GM12878 (cell line): Measurements from ENCODE around the gene TBC1D24. TPM values are rescaled to one million over a fixed set of nuclear protein-coding genes. Genes with fewer than 3 reads are reported as not detected.

Experiments
- ATF2 ChIP-seq: IDR thresholded peaks from 2 replicates; pipeline ENCODE4 v1.6.1; 2012; ENCODE audit warnings: low read length, inconsistent platforms
- BRCA1 ChIP-seq: IDR thresholded peaks from 2 replicates; pipeline ENCODE4 v1.6.1; 2011; ENCODE audit warnings: low read depth, low read length, improper control_type of control experiment
- CBFB ChIP-seq: IDR thresholded peaks from 2 replicates; pipeline ENCODE4 v1.6.1; 2016; ENCODE audit warnings: antibody characterized with exemption, low read depth
- CHD4 ChIP-seq: fragments of 200-600 bp; sonication (generic); IDR thresholded peaks from 2 replicates; pipeline ENCODE4 v1.6.1; 2016; ENCODE audit warnings: mild to moderate bottlenecking
- CTCF ChIP-seq, 3 experiments: IDR thresholded peaks in 2 of 3; conservative IDR thresholded peaks in 1 of 3; 2 replicates each; pipeline ENCODE4 v1.5.1; 2011; ENCODE audit warnings: low read depth in 3 of 3, low read length in 3 of 3, mild to moderate bottlenecking in 3 of 3, control low read depth in 2 of 3, moderate library complexity in 2 of 3, inconsistent platforms in 1 of 3, mixed read lengths in 1 of 3; ENCODE audit not compliant: control insufficient read depth in 2 of 3, insufficient read depth in 1 of 3; ENCODE audit errors: extremely low read depth in 1 of 3
- EGR1 ChIP-seq, 2 experiments: IDR thresholded peaks; 1 replicate in 1 of 2; 2 replicates in 1 of 2; pipeline ENCODE4 v1.6.1; 2011 to 2012; ENCODE audit warnings: low read depth in 2 of 2, low read length in 2 of 2, borderline replicate concordance in 1 of 2, mild to moderate bottlenecking in 1 of 2, moderate library complexity in 1 of 2
- ELK1 ChIP-seq: IDR thresholded peaks from 2 replicates; pipeline ENCODE4 v1.6.1; 2012; ENCODE audit warnings: low read depth, low read length, improper control_type of control experiment
- FOXK2 ChIP-seq: fragments of 450-650 bp; IDR thresholded peaks from 2 replicates; pipeline ENCODE4 v1.6.1; 2017; ENCODE audit warnings: mild to moderate bottlenecking, moderate library complexity
- PRDM15 ChIP-seq: fragments of 450-650 bp; formaldehyde crosslinking; IDR thresholded peaks from 2 replicates; pipeline ENCODE4 v1.4.0; 2020; ENCODE audit warnings: mild to moderate bottlenecking, moderate library complexity
- RAD21 ChIP-seq: IDR thresholded peaks from 2 replicates; pipeline ENCODE4 v1.6.1; 2011; ENCODE audit warnings: mild to moderate bottlenecking, low read depth, low read length, moderate library complexity; ENCODE audit not compliant: insufficient read depth
- RCOR1 ChIP-seq: conservative IDR thresholded peaks from 2 replicates; pipeline ENCODE4 v1.6.1; 2012; ENCODE audit warnings: low read depth, low read length, improper control_type of control experiment
- RELA ChIP-seq: fragments of 450-650 bp; IDR thresholded peaks from 2 replicates; pipeline ENCODE4 v1.8.0; 2014; ENCODE audit warnings: borderline replicate concordance; ENCODE audit not compliant: partially characterized antibody
- REST ChIP-seq: IDR thresholded peaks from 2 replicates; pipeline ENCODE4 v1.6.1; 2012; ENCODE audit warnings: mild to moderate bottlenecking, low read depth, low read length
- SIX5 ChIP-seq: IDR thresholded peaks from 2 replicates; pipeline ENCODE4 v1.6.1; 2011; ENCODE audit warnings: mild to moderate bottlenecking, low read depth, low read length, moderate library complexity; ENCODE audit not compliant: severe bottlenecking
- TBL1XR1 ChIP-seq: IDR thresholded peaks from 2 replicates; pipeline ENCODE4 v1.6.1; 2012; ENCODE audit warnings: low read depth, low read length, improper control_type of control experiment
- YBX1 ChIP-seq: fragments of 450-650 bp; IDR thresholded peaks from 2 replicates; pipeline ENCODE4 v1.6.1; 2016; ENCODE audit warnings: antibody characterized with exemption
- ZBED1 ChIP-seq: IDR thresholded peaks from 2 replicates; pipeline ENCODE4 v1.6.1; 2016; ENCODE audit warnings: borderline replicate concordance
- polyA plus RNA-seq, 11 experiments: library from polyadenylated mRNA; depleted of rRNA in 4 of 11; unstranded in 6 of 11; stranded (reverse) in 5 of 11; fragments of >200 nt; fragmentation: Nextera tagmentation in 4 of 11; fragmentation: Illumina TruSeq in 1 of 11; extraction: Ambion mirVana in 4 of 11; extraction: Trizol in 1 of 11; gene quantifications; 1 replicate in 1 of 11; 2 replicates in 10 of 11; pipeline versions ENCODE4 v1.2.1 to v1.2.3, GENCODE V29; 2011 to 2016; ENCODE audit warnings: inconsistent platforms in 2 of 11, missing spikeins in 2 of 11, low read depth in 1 of 11
- total RNA-seq, 4 experiments: library from RNA; depleted of rRNA in 3 of 4; stranded (reverse); fragments of >200 nt in 3 of 4; fragmentation: Illumina TruSeq in 1 of 4; extraction: Trizol in 1 of 4; gene quantifications; 2 replicates each; pipeline versions ENCODE4 v1.2.1 to v1.2.3, GENCODE V29; 2013 to 2021

Gene TBC1D24
- total and polyA plus RNA-seq, 10 of the 15 experiments (the other 5 are each of a cell fraction or from before 2014, with no cell fraction given), result 1.1 to 9.6 (median 4.5) TPM

- TF ChIP-seq CHD4, result no peak
- no peak for TF ChIP-seq PRDM15
- no peak for TF ChIP-seq ATF2
- no peak for TF ChIP-seq TBL1XR1
- no peak for TF ChIP-seq REST
- TF ChIP-seq FOXK2, result no peak
- TF ChIP-seq CBFB, result no peak
- 0 out of 3 replicates have a peak, but pooled peaks of 1 of the 2 experiments have one; percentile 25 for TF ChIP-seq EGR1 (IDR thresholded peaks at IDR 0.05; ENCODE audit: borderline replicate concordance in 1 of 2, low read depth in 2 of 2, low read length in 2 of 2)
- no peak for TF ChIP-seq ZBED1
- no peak for TF ChIP-seq BRCA1
- TF ChIP-seq SIX5, result no peak
- no peak for TF ChIP-seq RCOR1
- no peak for TF ChIP-seq YBX1
- TF ChIP-seq ELK1, result no peak
- peak; percentile 49 to 95 (median 67); a peak in 5 of 6 replicates for TF ChIP-seq CTCF (IDR thresholded peaks at IDR 0.05 in 2 of 3, conservative IDR thresholded peaks at IDR 0.05 in 1 of 3; ENCODE audit: control insufficient read depth in 2 of 3, extremely low read depth in 1 of 3, insufficient read depth in 1 of 3, low read depth in 3 of 3, low read length in 3 of 3)
- peak; percentile 61 for TF ChIP-seq RAD21
- TF ChIP-seq RELA, result peak; percentile 92
Measured at GRCh38 chr16:2486645-2487516, 12.0 kb downstream of the TBC1D24 start (continued).
